HG03469 (cell line): Measurements from ENCODE around the gene BANF1.

Experiments
- ATAC-seq: cut with Tn5 transposase; IDR thresholded peaks from one replicate; pipeline ENCODE4 v1.9.1; 2021; ENCODE audit warnings: mild to moderate bottlenecking, moderate library complexity, moderate number of reproducible peaks; ENCODE audit not compliant: unreplicated experiment

Gene BANF1

DNA sequence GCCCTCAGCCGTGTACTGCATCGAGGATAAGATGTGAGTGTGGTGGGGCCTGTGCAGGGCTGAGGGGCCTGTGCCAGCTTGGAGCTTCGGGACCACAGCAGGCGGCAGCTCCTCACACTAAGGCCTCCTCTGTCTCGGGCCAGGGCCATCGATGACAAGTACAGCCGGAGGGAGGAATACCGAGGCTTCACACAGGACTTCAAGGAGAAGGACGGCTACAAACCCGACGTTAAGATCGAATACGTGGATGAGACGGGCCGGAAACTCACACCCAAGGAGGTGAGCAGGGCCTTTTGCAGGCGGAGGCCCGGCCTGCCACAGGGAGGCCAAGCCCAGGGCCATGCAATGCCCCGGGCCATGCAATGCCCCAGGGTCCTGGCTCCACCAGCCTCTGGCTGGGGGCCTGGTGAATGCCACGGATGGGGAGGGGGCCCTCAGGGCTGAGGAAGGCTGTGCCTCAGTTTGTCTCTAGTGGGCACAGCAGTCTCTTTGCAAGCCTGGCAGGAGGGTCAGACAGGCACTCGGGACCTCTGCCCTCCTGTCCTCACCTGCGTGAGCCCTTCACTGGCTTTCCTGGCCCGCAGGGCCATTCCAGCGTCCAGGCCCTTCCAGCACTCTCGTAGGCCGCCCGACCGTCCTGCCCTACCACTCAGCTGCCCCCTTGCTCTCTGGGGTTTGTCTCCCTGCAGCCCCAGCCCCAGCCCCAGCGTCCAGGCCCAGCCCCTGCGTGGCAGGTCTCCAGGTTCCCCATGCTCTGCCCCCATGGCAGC, 24.5 kb upstream of the BANF1 start:
- ATAC-seq: no peak

DNA sequence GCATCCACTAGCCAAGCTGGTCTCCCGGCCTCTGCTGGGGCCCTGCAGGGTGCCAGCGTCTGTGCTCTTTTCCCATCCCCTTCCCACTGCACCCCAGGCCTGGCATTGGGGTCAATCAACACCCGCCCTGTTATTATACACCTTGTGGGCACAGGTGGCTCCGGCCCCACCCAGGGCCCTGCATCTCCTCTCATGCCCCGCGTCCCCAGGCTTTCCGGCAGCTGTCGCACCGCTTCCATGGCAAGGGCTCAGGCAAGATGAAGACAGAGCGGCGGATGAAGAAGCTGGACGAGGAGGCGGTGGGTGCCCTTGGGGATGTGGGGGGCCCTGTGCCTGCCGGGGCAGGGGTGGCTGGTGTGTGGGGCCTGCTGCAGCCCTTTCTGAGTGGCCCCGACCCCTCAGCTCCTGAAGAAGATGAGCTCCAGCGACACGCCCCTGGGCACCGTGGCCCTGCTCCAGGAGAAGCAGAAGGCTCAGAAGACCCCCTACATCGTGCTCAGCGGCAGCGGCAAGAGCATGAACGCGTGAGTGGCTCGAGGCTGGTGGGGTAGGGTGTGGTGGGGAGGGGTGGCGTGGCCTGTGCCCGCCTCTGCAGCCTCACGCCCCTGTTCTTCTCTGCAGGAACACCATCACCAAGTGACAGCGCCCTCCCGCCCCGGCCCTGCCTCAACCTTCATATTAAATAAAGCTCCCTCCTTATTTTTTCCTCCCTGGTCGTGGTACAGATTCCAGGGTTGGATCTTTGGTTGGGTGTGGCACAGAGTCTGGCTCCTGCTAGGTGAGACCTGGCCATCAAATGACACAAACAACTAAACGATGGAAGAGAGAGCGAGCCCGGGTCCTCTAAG, 23.7 kb upstream of the BANF1 start:
- no peak for ATAC-seq

DNA sequence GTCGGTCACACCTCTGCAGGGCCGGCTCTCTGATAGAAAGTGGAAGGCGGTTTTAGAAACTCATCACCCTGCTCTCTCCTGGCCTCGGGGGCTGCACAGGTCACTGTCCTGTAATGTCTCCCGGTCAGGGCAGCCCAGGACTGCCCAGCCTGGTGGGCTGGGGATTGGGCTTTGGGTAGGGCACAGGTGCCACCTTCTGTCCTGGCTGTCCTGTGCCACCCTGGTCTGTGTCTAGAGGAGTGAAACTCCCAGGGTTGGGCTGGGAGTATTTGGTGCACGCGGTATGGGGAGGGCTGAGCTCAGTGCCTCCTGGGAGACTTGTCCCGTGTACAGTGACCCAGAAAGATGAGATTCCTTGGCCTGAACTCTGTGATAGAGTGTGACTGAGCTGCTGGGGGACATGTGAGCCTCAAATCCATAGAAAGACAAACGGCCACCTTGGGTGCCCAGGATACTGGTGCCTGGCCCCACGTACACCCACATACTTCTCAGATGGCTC, 23.0 kb upstream of the BANF1 start:
- no peak for ATAC-seq

DNA sequence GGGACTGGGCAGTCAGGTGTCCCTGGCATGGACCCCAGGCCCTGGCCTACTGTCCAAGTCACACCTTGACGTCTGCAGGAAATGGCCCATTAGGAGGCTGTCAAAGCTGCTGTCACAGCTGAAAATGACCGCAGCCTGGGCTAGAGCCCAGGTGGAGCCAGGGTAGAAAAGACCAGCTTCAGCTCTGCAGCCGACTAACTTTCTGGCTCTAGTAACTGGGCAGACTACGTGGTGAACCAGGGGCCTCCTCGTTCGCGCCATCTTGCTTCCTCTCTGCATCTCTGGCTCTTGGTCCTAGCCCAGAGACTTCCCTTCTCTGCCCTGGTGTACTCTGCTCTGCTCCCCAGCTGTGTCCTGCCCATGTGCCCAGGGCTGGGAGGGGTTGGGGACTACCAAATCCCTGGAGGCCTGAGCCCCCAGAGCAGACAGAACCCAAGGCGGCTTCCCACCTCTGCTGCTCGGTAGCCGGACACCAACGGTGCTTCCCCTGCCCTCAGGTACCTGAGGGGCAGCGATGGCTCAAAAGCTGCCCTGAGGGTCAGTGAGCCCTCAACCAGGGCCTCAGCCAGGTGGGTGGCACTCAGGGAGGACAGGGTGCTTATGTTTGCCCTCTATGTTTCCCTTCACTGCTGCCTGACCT, 21.1 kb upstream of the BANF1 start:
- no peak for ATAC-seq

DNA sequence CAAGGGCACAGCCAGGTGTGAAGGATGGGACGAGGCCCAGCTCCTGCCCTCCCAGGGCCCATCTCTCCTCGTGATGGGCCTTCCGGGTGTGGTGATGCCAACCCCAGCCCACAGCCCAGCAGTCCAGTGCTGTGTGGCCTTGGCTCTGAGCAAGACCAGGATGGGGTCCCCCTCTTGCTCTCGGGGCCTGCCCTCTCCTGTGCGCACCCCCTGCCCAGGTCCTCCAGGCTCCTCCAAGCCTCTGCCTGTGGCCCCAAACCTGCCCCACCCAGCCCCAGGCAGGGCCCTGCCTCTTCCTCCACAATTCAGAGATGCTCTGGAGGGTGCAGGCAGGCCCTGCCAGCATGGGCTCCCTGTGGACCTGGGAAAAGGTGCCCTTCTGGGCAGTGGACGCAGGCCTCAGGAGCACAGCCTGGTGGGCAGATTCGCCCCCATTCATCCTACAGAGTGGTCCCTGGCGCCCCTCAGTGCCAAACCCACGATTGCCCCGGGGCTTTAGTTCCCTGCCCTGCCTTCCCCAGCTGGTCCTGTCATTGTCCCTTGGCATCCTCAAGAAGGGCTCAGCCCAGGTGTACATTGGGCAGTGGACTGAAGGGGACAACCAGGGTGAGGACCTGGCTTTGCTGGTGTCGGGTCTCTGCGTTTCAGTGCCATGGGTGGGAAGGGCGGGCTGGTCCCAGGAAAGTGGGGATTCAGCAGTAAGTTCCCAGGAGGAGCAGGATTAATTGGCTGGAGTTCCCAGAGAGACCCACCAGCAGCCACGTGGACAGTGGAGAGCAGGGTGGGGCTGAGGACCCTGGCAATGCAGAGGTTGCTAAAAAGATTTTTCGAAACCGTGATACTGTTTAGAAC, 20.1 kb upstream of the BANF1 start:
- no peak for ATAC-seq

DNA sequence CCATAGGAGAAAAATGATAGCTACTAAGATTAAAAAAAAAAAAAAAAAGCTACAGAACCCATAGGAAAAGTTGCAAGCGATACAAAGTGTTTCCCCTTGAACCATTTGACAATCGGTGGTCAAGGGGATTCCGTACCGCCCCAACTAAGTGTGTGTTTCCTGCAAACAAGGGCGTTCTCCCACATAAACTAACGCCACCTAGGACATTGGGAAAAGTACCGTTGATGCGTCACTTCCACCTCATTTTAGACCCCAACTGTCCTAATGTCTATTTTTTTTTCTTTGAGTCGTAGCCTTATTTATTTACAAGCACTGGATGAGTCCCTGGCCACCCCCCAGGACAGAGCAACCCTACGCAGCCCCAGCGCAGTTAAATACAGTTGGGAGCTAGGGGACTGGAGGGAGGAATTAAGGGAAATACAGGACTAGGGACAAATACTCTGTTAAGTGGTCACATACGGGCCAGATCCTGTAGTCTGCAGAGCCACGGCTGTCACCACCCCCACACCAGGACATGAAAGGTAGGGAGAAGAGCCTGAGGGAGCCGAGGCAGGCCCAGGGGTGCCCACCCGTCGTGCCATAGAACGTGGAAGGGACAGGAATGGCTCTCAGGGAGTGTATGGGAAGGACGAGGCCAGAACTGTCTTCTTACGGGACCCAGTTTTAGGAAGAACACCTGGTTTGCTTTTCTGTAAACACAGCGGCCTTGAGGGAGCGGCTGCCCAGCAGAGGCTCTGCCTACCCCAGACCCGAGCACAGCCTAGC, 19.3 kb upstream of the BANF1 start:
- ATAC-seq: no peak

DNA sequence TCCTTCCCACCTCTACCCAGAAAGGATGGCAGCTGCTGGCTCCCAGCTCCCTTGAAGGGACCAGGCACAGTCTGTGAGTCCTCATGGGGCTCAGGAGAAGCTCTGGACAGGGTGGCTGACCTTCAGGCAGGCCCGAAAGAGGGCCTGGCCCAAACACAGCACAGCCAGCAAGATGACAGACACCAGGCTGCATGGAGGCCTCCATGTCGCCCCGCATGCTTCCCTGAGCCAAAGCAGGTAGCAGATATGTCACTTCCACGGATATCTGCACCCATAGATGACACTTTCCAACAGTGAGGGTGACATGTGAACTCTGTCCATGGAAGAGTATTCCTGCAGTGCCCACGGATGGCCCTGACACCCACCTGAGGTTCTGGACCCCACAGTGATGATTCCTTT, 18.7 kb upstream of the BANF1 start:
- no peak for ATAC-seq

DNA sequence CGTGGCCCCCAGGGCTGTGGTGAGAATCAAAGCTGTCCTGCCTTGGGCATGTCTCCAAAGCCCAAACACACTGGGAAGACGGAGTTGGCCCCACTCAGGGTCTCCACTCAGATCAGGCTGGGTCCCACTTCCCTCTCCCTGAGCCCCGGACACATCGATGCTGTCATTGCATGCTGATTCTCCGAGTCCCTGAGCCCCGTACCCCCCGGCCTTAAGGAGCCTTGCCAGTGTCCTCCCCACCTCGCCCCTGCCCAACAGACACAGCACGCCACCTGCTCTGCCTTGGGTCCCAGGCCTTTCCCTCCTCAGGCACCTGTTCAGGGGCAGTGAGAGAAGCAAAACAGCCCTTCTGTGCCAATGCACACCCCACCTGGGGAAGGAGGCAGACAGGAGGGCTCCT, 15.0 kb upstream of the BANF1 start:
- no peak for ATAC-seq

DNA sequence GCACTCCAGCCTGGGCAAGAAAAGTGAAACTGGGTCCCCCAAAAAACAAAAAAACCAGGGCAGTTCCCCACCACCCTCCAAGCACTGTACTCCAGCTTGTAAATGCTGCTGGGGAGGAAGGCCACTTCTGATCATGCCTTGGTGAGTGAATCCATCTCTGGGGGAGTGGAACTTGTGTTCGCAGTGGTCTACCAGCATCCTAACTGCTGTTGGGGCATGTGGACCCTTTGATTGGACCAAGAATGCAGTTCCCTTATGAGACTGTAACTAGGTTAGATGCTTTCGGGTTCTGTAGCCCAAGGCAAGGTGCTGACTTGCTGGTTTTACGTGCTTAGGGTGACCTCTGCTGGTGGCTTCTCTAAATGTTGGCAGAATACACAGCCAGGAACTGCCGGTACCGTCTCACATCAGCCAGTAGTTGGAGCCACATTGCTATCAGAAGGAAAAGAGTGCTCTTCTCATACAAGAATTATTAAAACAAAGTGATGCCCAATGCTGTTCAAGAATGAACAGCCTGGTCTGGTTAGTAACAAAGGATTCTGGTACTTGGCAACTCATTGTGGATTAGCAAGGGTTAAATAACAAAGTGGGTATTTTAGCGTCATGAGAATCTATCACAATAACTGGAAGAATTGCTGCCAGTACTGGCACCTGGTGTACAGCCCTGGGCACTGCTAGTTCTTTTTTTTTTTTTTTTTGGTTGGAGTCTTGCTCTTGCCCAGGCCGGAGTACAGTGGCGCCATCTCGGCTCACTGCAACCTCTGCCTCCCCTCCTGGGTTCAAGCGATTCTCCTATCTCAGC, 13.3 kb upstream of the BANF1 start:
- peak; percentile 78 for ATAC-seq

DNA sequence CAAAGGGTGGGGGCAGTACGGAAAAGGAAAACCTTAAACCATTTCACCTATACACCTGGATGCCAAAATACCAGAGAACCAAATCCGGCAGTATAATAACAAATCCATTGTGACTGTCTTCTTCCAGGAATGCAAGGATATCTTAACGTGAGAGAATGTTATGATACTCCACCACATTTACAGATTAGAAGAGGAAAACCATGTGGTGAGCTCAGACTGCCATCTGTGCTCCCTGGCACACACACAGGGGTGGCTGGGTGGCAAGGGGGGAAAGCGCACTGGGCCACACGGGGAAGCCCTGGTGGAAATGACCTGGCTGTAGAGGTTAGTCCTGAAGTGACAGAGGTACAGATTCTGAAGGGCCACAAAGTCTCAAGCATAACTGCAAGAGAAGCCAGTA, 10.2 kb upstream of the BANF1 start:
- no peak for ATAC-seq

DNA sequence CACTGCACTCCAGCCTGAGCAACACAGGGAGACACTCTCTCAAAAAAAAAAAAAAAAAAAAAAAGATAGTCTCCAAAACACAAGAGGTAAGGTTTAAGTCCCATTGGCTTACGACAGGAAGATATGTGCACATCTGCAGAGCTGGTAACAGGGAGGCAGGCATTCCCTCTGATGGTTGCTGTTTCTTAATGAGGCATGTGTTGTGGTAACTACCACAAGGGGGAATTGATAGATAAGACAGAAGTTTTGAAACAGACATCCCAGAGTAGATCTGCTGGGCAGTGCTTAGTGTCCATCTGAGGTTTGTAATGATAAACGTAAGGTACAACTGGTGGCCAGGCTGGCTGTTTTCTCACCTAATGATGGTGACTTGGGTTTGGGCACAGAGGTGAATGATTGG, 5.0 kb upstream of the BANF1 start:
- ATAC-seq: no peak

DNA sequence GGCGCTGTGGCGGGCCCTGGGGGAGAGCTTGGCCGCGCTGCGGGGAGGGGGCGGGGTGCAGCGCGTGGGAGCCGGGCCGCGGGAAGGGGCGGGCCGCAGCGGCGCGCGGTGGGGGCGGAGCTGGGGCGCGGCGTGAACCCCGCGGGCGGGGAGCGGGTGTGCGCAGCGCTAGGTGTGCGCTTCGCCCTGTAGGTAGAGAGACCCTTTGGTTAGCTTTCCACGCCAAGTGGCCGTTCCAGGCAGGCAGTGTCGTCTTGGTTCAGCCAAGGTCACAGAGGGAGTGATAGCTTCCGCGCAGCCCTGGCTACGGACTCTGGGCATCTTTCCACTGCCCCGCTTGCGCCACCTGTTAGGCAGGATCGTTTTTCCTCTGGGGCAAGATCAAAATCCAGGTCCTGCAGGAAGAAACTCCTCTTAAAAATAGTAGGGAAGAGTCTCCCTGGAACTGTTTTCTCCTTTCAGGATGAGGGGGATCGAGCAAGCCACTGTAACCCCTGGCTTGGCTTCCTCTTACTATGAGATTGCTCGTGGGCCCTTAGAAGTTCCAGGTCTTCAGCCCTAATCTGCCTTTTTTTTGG, 434 bp downstream of the BANF1 start:
- ATAC-seq: peak; percentile 12

DNA sequence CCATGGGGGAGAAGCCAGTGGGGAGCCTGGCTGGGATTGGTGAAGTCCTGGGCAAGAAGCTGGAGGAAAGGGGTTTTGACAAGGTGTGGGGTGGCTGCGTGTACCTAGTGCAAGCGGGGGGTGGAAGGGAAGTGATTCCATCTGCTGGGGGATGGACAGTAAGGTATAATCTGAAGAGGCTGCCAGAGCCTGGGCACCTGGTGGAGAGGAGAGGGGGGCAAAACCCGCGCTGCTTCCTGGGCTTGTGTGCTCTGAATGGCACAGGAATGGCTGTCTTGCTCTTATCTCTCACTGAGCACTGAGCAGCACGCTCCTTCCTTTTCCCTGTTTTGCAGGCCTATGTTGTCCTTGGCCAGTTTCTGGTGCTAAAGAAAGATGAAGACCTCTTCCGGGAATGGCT, 988 bp downstream of the BANF1 start:
- ATAC-seq: no peak

DNA sequence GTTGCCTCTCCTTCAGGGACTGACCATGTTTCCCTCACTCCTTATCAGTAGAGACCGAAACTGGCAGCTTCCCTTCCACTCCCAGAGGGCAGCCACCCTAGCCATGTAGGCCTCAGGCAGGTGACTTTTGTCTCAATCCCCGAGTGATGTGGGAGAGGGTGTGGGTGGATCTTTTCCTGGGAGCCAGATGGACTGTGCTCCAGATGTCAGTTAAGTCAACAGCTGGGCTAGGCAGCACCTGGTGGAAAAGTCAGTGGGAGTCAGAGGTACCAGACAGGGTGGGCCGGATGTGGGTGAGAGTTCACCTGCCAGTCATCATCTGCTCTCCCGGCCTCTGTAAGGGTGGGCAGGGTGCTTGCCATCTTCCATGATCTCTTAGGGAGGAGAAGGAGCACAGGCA, 1.9 kb downstream of the BANF1 start:
- ATAC-seq: no peak

DNA sequence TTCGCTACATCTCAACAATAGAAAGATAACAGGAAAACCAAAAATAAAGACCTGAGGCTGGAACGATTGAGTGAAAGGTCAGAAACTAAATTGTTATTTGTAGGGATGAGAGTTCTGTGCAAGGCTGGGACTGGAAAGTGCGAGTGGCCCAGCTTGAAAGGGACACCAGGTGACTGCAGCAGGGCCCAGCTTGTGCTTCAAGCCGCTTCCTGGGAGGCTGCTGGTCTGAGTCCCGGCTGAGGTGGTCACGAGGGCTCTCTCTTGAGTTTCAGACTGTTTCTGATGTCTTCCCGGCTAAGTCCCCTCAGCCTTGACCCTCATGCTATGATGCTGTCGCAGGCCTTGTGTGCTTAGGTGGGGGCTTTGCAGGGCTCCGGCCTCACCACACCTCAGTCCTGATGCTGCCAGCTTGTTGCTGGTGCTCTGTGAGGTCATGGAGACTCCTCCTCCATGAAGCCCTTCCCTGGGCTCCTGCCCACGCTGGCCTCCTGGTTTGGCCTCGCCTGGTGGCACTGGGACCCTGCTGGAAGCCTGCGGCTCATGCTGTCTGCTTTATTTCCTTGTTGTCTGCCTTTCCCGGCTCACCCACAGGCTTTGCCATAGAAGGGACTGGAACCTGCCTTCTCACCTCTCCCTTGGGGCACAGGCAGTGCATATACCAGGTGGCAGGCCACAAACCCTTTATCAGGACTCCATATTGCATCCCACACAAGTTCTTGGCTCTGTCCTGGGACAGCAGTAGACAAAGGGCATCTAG, 4.0 kb downstream of the BANF1 start:
- ATAC-seq: no peak

DNA sequence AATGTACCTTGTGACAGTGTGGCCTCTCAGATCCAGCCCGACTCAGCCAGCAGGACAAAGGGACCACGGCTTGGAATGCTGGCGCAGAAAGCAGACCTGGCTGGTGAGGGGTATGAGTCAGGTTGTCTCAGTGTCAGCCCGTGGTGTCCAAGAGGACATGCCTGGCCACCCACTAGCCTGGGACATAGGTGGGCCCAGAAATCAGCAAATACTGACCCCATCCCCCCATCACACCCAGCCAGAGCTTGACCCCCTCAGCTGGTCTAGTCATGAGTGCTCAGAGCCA, 4.5 kb downstream of the BANF1 start:
- ATAC-seq: no peak

DNA sequence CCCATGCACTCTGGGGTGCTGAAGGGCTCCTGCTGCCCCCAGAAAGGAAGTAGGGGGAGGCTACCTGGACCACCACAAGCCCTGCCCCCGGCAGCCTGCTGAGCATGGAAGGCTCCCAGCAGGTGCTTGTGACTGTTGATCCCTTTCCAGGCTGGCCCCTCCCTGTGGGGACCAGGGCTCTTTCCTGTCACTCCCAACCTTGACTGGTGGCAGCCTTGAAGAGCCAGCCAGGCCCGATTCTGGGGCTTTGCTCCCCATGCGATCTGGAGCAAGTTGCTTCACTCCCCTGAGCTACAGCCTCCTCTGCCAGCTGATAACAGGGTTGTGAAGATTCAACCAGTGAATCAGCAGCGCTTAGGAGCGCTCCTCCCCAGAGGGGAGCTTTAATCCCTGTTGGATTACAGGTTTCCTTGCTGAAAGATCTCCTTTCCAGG, 4.9 kb downstream of the BANF1 start:
- ATAC-seq: no peak

DNA sequence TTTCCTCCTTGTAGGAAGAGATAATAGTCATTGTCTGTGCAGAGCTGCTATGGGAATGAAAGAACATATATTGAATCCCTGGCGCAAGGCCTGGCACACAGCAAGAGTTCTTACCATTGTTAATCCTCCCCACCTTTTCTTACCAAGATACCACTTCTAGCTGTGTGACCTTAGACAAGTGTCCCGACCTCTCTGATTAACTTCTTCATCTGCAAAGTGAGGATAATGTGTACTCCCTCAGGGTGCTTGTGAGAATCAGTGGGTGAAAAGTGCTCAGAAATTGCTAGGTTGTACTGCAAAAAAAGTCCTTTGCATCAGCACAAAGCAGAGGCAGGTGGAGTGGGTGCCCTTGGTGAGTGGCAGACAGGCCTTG, 5.8 kb downstream of the BANF1 start:
- ATAC-seq: no peak
